Esophagus muscularis mucosa (tissue), 4 donors: Measurements from ENCODE around the gene SLC1A4. TPM values are rescaled to one million over a fixed set of nuclear protein-coding genes. Genes with fewer than 3 reads are reported as not detected.

Experiments
- DNase-seq: peaks from one replicate; pipeline ENCODE4 v3.0.0-alpha.2; 2017; ENCODE audit errors: extremely low spot score
- H3K27ac ChIP-seq, 4 donors: fragments of 200-600 bp; sonication (generic); replicated peaks in 1 of 4; 1 replicate in 3 of 4; 2 replicates in 1 of 4; pipeline ENCODE4 v1.5.1; 2016 to 2019; ENCODE audit warnings: mild to moderate bottlenecking in 1 of 4
- H3K27me3 ChIP-seq, 4 donors: fragments of 200-600 bp; sonication (generic); one replicate each; pipeline versions ENCODE4 v1.5.1 to v1.6.0; 2016 to 2019
- H3K36me3 ChIP-seq, 4 donors: fragments of 200-600 bp; sonication (generic); one replicate each; pipeline ENCODE4 v1.5.1; 2016 to 2019
- H3K4me1 ChIP-seq, 4 donors: fragments of 200-600 bp; sonication (generic); one replicate each; pipeline ENCODE4 v1.5.1; 2016 to 2019
- H3K4me3 ChIP-seq, 4 donors: fragments of 200-600 bp; sonication (generic); 1 replicate in 2 of 4; 2 replicates in 2 of 4; pipeline ENCODE4 v1.5.1; 2016 to 2019; ENCODE audit warnings: mild to moderate bottlenecking in 4 of 4, moderate library complexity in 1 of 4
- H3K9me3 ChIP-seq, 4 donors: fragments of 200-600 bp; sonication (generic); 1 replicate in 3 of 4; 2 replicates in 1 of 4; pipeline ENCODE4 v1.5.1; 2016 to 2019
- CTCF ChIP-seq, 3 experiments: fragments of 200-600 bp in 2 of 3; fragments of 450-650 bp in 1 of 3; sonication (generic) in 2 of 3; IDR thresholded peaks; one replicate each; pipeline ENCODE4 v1.5.1; 2017 to 2019; ENCODE audit warnings: antibody characterized with exemption in 3 of 3, mild to moderate bottlenecking in 2 of 3, moderate library complexity in 1 of 3
- EP300 ChIP-seq: sonication (generic); formaldehyde crosslinking; IDR thresholded peaks from one replicate; pipeline ENCODE4 v1.6.1; 2017; ENCODE audit warnings: antibody characterized with exemption
- POLR2A ChIP-seq: fragments of 450-650 bp; IDR thresholded peaks from one replicate; pipeline ENCODE4 v1.6.1; 2017; ENCODE audit warnings: antibody characterized with exemption, moderate library complexity, mild to moderate bottlenecking, low read depth
- POLR2AphosphoS5 ChIP-seq, 2 donors: sonication (generic); formaldehyde crosslinking; IDR thresholded peaks; one replicate each; pipeline ENCODE4 v1.6.1; 2017; ENCODE audit warnings: antibody characterized with exemption in 2 of 2
- WGBS: methylation state at CpG from one replicate; pipeline ENCODE4 v1.1.5; 2018; 5-methylcytosine and 5-hydroxymethylcytosine counted together
- intact Hi-C: fragments of 100-400 bp; cut with DNase I; formaldehyde crosslinking; loops from one replicate; pipeline ENCODE4 v1.15.1; 2023
- total RNA-seq, 4 donors: library from RNA; depleted of rRNA; stranded (reverse); fragments of >200 nt; gene quantifications; one replicate each; pipeline versions ENCODE4 v1.1.0 to v1.2.1, GENCODE V29; 2016

The SLC1A4 gene
- total RNA-seq, 4 donors from 2014 or later = 10.4 to 15.1 (median 10.8) TPM

DNA sequence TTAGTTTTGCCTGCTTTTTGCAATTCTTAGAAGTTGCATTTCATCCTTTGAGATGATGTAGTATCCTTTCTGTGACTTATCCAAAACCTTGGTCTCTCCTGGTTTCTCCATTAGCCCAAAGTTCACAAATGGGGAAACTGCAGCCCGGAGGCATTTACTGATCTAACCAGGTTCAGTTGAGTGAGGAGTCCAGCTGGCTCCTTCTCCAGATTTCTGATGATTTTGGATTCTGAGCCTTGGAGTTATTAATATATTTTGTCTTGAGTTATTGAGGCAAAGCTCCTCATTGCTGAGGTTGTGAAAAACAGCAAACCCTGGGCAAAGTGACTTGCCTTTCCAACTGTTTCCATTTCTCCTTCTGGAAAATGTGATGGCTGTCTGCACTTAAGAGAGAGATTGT, 1.7 kb downstream of the SLC1A4 start:
- no peaks in the 10 kb centered on the region for H3K9me3 ChIP-seq
- no peak for DNase-seq
- intact Hi-C loops = loop anchor here (10.0 kb wide), 1 partner anchor 144 kb away; the partner anchor contains the start of gene RAB1A
- H3K27ac ChIP-seq = no peak overlapping the region
- peaks cover 17 to 46% (median 37%) of the 10 kb centered on the region in 4 donors for H3K4me1 ChIP-seq
- peak overlapping the region in 3 of 4 donors; percentile 66 to 92 (median 91) for H3K4me3 ChIP-seq
- no peaks in the 10 kb centered on the region for H3K27me3 ChIP-seq
- 75% methylated on average over 1 of the region's 1 CpG for WGBS
- TF ChIP-seq POLR2AphosphoS5 (IDR thresholded peaks at IDR 0.05) (no peak), CTCF (IDR thresholded peaks at IDR 0.05) (no peak), EP300 (no peak), POLR2A (no peak)
- H3K36me3 ChIP-seq = no peaks in the 10 kb centered on the region

DNA sequence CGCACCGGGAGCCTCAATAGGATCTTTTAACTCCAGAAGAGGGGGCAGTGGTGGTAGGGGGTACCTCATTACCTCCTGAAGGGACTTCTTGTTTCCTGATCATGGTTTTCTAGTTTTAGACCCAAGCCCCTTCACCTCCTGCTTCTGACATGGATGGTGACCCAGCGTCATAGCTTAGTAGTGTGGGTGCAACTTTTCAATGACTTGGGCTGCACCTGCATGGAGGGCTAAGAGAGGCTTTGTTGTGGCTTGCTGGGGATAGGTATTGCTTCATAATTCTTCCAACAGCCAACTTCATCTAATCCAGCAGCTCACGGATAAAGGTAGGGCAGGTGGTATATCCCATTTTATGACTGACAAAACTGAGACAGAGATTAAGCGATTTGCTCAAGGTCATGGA, 3.0 kb downstream of the SLC1A4 start:
- WGBS = 100% methylated on average over 5 of the region's 5 CpGs
- H3K4me1 ChIP-seq = peaks cover 13 to 41% (median 32%) of the 10 kb centered on the region in 4 donors
- H3K36me3 ChIP-seq = no peaks in the 10 kb centered on the region
- intact Hi-C loops = loop anchor here (10.0 kb wide), 1 partner anchor 143 kb away; the partner anchor contains the start of gene RAB1A
- H3K27ac ChIP-seq = no peak overlapping the region
- no peaks in the 10 kb centered on the region for H3K9me3 ChIP-seq
- TF ChIP-seq CTCF (IDR thresholded peaks at IDR 0.05) (no peak), EP300 (no peak), POLR2A (no peak)
- no peaks in the 10 kb centered on the region for H3K27me3 ChIP-seq
- DNase-seq = no peak
- no peak overlapping the region for H3K4me3 ChIP-seq

DNA sequence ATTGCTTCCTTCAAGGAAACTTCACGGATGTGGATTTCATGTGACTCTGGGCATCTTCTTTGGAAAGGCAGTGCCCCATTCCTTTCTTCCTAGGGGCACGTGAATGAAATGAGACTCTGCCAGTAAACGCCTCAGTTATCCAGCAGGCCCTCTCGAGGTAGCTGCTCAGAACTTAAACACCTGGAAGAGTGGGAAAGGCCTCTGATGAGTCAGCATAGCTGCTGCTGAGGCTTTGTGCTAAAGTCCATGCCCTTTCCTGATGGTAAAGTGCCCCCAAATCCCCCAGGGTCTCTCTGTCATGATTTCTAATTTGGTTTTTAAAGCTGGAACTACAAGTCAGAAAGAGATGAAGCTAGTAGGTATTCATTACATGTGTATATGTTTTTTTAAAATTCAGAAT, 3.8 kb downstream of the SLC1A4 start:
- H3K9me3 ChIP-seq = no peaks in the 10 kb centered on the region
- TF ChIP-seq CTCF (IDR thresholded peaks at IDR 0.05) (no peak), EP300 (no peak), POLR2AphosphoS5 (IDR thresholded peaks at IDR 0.05) (no peak), POLR2A (no peak)
- H3K4me1 ChIP-seq = peaks cover 12 to 34% (median 24%) of the 10 kb centered on the region in 4 donors
- intact Hi-C loops = loop anchor here (10.0 kb wide), 1 partner anchor 142 kb away; the partner anchor contains the start of gene RAB1A
- WGBS = 93% methylated on average over 4 of the region's 4 CpGs
- no peaks in the 10 kb centered on the region for H3K27me3 ChIP-seq
- no peak for DNase-seq
- no peak overlapping the region for H3K4me3 ChIP-seq
- H3K27ac ChIP-seq = no peak overlapping the region
- H3K36me3 ChIP-seq = no peaks in the 10 kb centered on the region

GRCh38 chr2:64995041-64995440, 5.8 kb downstream of the SLC1A4 start:
- Histone ChIP-seq H3K9me3 (no peaks in the 10 kb centered on the region), H3K4me1 (peaks cover 23 to 40% (median 30%) of the 10 kb centered on the region in 4 donors), H3K27me3 (no peaks in the 10 kb centered on the region), H3K4me3 (no peak overlapping the region), H3K27ac (no peak overlapping the region), H3K36me3 (no peaks in the 10 kb centered on the region)
- TF ChIP-seq POLR2A = no peak
- DNase-seq = no peak
- WGBS = 93% methylated on average over 3 of the region's 3 CpGs
- intact Hi-C loops = loop anchor here (10.0 kb wide), 1 partner anchor 140 kb away; the partner anchor contains the start of gene RAB1A

GRCh38 chr2:64996871-64997307, 7.7 kb downstream of the SLC1A4 start:
- 82% methylated on average over 3 of the region's 3 CpGs for WGBS
- no peak for TF ChIP-seq POLR2AphosphoS5 (IDR thresholded peaks at IDR 0.05)

More at GRCh38 chr2:64996871-64997307, 7.7 kb downstream of the SLC1A4 start:
- intact Hi-C loops = loop anchor here (10.0 kb wide), 1 partner anchor 138 kb away; the partner anchor contains the start of gene RAB1A
- H3K9me3 ChIP-seq = no peaks in the 10 kb centered on the region
- H3K4me3 ChIP-seq = no peak overlapping the region
- H3K36me3 ChIP-seq = no peaks in the 10 kb centered on the region
- H3K27me3 ChIP-seq = no peaks in the 10 kb centered on the region
- H3K27ac ChIP-seq = no peak overlapping the region
- peaks cover 11 to 22% (median 18%) of the 10 kb centered on the region in 4 donors for H3K4me1 ChIP-seq
- DNase-seq = no peak
